Hepatocyte (in vitro differentiated cells): ENCODE data around the gene DOLPP1. TPM values are rescaled to one million over a fixed set of nuclear protein-coding genes. Genes with fewer than 3 reads are reported as not detected.

Source experiments
- DNase-seq: peaks from one replicate; pipeline ENCODE4 v3.0.0-alpha.2; 2016; ENCODE audit warnings: low spot score
- H2AFZ ChIP-seq: fragments of 200-600 bp; sonication (generic); 2 replicates; pipeline ENCODE4 v1.6.0; 2016; ENCODE audit warnings: antibody characterized with exemption, mild to moderate bottlenecking
- H3K27ac ChIP-seq: fragments of 200-600 bp; sonication (generic); 2 replicates; pipeline ENCODE4 v1.5.1; 2016; ENCODE audit warnings: mild to moderate bottlenecking
- H3K27me3 ChIP-seq: fragments of 200-600 bp; sonication (generic); 2 replicates; pipeline ENCODE4 v1.6.1; 2016
- H3K36me3 ChIP-seq: fragments of 200-600 bp; sonication (generic); replicated peaks from 2 replicates; pipeline ENCODE4 v1.5.1; 2016; ENCODE audit warnings: low read depth; ENCODE audit not compliant: insufficient read depth
- H3K4me1 ChIP-seq: fragments of 200-600 bp; sonication (generic); 2 replicates; pipeline ENCODE4 v1.5.1; 2016; ENCODE audit warnings: mild to moderate bottlenecking, moderate library complexity; ENCODE audit not compliant: insufficient read depth
- H3K4me2 ChIP-seq: fragments of 200-600 bp; sonication (generic); 2 replicates; pipeline ENCODE4 v1.6.0; 2016
- H3K4me3 ChIP-seq: fragments of 200-600 bp; sonication (generic); 2 replicates; pipeline ENCODE4 v1.5.1; 2016; ENCODE audit warnings: mild to moderate bottlenecking
- H3K79me2 ChIP-seq: fragments of 200-600 bp; sonication (generic); 2 replicates; pipeline ENCODE4 v1.6.0; 2017; ENCODE audit warnings: mild to moderate bottlenecking
- H3K9me2 ChIP-seq: fragments of 200-600 bp; sonication (generic); replicated peaks from 2 replicates; pipeline ENCODE4 v1.6.0; 2017; ENCODE audit warnings: mild to moderate bottlenecking; ENCODE audit not compliant: insufficient read depth
- H3K9me3 ChIP-seq: fragments of 200-600 bp; sonication (generic); 2 replicates; pipeline ENCODE4 v1.5.1; 2016; ENCODE audit warnings: low read depth, mild to moderate bottlenecking
- H4K20me1 ChIP-seq: fragments of 200-600 bp; sonication (generic); 2 replicates; pipeline ENCODE4 v1.6.0; 2016; ENCODE audit warnings: mild to moderate bottlenecking; ENCODE audit not compliant: insufficient read depth, poor library complexity, severe bottlenecking
- EZH2 ChIP-seq: fragments of 200-600 bp; sonication (generic); IDR thresholded peaks from 2 replicates; pipeline ENCODE4 v1.6.1; 2016; ENCODE audit warnings: antibody characterized with exemption, mild to moderate bottlenecking, borderline replicate concordance
- EZH2phosphoT487 ChIP-seq: fragments of 200-600 bp; sonication (generic); IDR thresholded peaks from one replicate; pipeline ENCODE4 v1.6.1; 2018; ENCODE audit warnings: antibody characterized with exemption, mild to moderate bottlenecking, low read depth, moderate library complexity; ENCODE audit not compliant: unreplicated experiment, severe bottlenecking
- WGBS: methylation state at CpG from one replicate; pipeline ENCODE4 v1.1.6; 2016; ENCODE audit warnings: low lambda C conversion rate; ENCODE audit errors: missing lambda C conversion rate; 5-methylcytosine and 5-hydroxymethylcytosine counted together
- polyA plus RNA-seq: library from polyadenylated mRNA; unstranded; fragments of >200 nt; fragmentation: Nextera tagmentation; extraction: Ambion mirVana; gene quantifications from 2 replicates; pipeline ENCODE4 v1.2.1, GENCODE V29; 2016
- total RNA-seq: library from RNA; depleted of rRNA; stranded (reverse); fragments of >200 nt; gene quantifications from 2 replicates; pipeline ENCODE4 v1.2.3, GENCODE V29; 2014
- TF ChIP-seq, protein P1 (sequence below): fragments of 200-600 bp; sonication (generic); IDR thresholded peaks from 2 replicates; pipeline ENCODE4 v1.5.1; 2016; ENCODE audit warnings: antibody characterized with exemption, mild to moderate bottlenecking; ENCODE audit not compliant: poor library complexity

Gene DOLPP1, protein sequence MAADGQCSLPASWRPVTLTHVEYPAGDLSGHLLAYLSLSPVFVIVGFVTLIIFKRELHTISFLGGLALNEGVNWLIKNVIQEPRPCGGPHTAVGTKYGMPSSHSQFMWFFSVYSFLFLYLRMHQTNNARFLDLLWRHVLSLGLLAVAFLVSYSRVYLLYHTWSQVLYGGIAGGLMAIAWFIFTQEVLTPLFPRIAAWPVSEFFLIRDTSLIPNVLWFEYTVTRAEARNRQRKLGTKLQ
- total RNA-seq (16.2 and 23.8 TPM in 2 replicates), polyA plus RNA-seq (17.2 and 20.6 TPM in 2 replicates)

DNA sequence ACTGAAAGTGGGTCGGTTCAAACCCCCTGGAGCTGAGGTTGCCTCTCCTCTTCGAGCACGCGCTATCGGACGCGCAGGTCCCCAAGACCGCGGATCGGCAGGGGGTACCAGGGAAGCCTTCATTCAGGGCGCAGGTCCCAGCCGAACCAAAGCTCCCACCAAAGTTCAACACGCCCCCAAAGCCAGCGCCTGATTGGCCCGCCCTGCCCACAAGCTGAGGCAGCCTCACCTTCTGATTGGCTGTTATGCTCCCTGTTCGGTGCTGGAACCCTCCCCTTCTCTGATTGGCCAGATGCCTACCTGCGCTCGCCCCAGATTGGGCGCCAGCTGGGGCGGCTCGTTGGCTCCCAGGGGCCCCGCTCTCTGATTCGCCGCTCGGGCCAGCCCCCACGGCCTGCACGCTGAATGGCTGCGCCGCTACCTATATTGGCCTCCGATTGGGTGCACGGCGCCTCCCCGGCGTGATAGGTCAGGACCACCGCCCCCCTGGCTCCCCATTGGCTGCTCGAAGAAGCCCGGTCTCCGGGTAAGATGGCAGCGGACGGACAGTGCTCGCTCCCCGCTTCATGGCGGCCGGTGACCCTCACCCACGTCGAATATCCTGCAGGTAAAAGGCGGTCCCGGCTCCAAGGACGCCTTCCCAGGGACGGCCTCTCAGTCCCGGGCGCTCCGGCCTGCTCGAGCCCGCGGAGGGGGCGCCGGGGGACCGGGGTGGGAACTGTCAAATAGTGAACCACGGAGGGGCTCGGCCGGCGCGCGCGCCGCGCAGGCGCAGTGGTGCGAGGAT is at the start of gene DOLPP1:
Gene DOLPP1 (plus strand): TSS at position 511 of the 787 bp plus-strand sequence. CDS start 21 bp downstream, at position 532.
- no peaks in the 10 kb centered on the region for H4K20me1 ChIP-seq
- TF ChIP-seq, protein P1, sequence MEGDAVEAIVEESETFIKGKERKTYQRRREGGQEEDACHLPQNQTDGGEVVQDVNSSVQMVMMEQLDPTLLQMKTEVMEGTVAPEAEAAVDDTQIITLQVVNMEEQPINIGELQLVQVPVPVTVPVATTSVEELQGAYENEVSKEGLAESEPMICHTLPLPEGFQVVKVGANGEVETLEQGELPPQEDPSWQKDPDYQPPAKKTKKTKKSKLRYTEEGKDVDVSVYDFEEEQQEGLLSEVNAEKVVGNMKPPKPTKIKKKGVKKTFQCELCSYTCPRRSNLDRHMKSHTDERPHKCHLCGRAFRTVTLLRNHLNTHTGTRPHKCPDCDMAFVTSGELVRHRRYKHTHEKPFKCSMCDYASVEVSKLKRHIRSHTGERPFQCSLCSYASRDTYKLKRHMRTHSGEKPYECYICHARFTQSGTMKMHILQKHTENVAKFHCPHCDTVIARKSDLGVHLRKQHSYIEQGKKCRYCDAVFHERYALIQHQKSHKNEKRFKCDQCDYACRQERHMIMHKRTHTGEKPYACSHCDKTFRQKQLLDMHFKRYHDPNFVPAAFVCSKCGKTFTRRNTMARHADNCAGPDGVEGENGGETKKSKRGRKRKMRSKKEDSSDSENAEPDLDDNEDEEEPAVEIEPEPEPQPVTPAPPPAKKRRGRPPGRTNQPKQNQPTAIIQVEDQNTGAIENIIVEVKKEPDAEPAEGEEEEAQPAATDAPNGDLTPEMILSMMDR = no peak
- TF ChIP-seq EZH2 (no peak), EZH2phosphoT487 (no peak)
- H2AFZ ChIP-seq = peak within 1 kb of the TSS; percentile 54

DNA sequence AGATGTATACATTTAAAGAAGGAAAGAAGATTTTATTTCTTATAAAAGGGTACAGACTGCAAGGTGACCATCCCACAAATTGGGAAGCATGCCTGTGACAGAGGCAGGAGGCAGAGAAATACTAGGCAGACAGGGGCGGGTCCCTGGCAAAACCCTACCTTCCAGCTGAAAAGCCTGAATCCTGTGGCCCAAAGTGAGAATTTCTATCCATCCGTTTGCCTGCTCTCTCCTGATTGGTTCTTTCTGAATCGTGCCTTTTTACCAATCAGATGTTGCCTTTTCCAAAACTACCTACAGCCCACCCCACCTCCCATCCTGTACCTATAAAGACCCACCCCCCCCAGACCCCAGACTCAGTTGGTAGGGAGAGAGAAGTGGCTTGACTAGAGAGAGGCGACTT is 49.4 kb upstream of the DOLPP1 start:
- no peaks in the 10 kb centered on the region for H3K9me3 ChIP-seq
- peaks cover 11% of the 10 kb centered on the region for H3K79me2 ChIP-seq
- H3K4me3 ChIP-seq = no peak overlapping the region
- no peaks in the 10 kb centered on the region for H3K9me2 ChIP-seq
- 81% methylated on average over 4 of the region's 4 CpGs for WGBS
- DNase-seq = no peak
- no peaks in the 10 kb centered on the region for H4K20me1 ChIP-seq
- H3K4me1 ChIP-seq = peaks cover 15% of the 10 kb centered on the region
- no peak overlapping the region for H3K4me2 ChIP-seq
- TF ChIP-seq EZH2phosphoT487 (no peak), EZH2 (no peak)
- TF ChIP-seq, protein P1 = no peak
- no peak overlapping the region for H2AFZ ChIP-seq
- no peak overlapping the region for H3K27ac ChIP-seq
- H3K36me3 ChIP-seq = no peaks in the 10 kb centered on the region
- H3K27me3 ChIP-seq = no peaks in the 10 kb centered on the region

More for the DNA sequence above, at the start of gene DOLPP1:
- Histone ChIP-seq H3K4me2 (peak within 1 kb of the TSS; percentile 97), H3K9me2 (no peaks in the 10 kb centered on the region), H3K4me3 (peak within 1 kb of the TSS; percentile 67), H3K9me3 (no peaks in the 10 kb centered on the region), H3K36me3 (no peaks in the 10 kb centered on the region), H3K27me3 (no peaks in the 10 kb centered on the region), H3K79me2 (peaks cover 27% of the 10 kb centered on the region), H3K27ac (peak within 1 kb of the TSS; percentile 71), H3K4me1 (peaks cover 5% of the 10 kb centered on the region)
- WGBS = 1% methylated on average over 54 of the region's 70 CpGs
- DNase-seq = peak; percentile 100

DNA sequence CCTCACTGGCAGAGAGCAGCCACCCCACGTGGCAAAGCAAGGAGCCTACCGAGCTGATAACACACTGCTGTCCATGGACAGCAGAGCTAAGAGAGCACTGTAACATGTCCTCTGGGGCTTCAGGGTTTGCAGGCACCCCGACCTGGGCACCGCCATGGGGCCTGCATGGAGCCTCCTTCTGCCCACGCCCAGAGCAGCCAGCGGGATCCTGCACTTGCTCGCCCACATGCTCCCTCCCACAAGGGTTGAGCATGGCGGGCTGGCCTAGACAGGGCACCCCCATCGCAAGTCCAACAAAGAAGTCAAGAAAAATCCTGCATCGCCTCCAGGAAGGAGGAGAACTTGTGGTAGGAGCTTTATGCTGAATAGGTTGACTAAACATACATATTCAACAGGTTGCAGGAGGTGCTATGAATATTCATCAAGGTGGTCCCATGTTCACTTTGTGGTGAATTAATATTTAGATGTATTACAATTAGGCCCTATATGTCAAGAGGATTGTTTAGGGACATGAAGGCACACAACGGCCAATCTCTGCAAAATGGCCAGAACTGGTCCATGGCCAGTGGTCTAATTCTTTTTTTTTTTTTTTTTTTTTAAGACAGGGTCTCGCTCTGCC is 48.3 kb upstream of the DOLPP1 start:
- Histone ChIP-seq H3K27ac (no peak overlapping the region), H4K20me1 (no peaks in the 10 kb centered on the region), H2AFZ (no peak overlapping the region), H3K4me2 (no peak overlapping the region), H3K4me1 (peaks cover 8% of the 10 kb centered on the region), H3K27me3 (no peaks in the 10 kb centered on the region), H3K36me3 (no peaks in the 10 kb centered on the region), H3K79me2 (peaks cover 12% of the 10 kb centered on the region), H3K9me2 (no peaks in the 10 kb centered on the region), H3K9me3 (no peaks in the 10 kb centered on the region), H3K4me3 (no peak overlapping the region)
- no peak for DNase-seq
- TF ChIP-seq EZH2 (no peak), EZH2phosphoT487 (no peak)
- TF ChIP-seq, protein P1 = no peak
- 91% methylated on average over 12 of the region's 12 CpGs for WGBS
